Right lobe of liver (tissue), 6 donors: ENCODE data around the gene ZNF93. TPM values are rescaled to one million over a fixed set of nuclear protein-coding genes. Genes with fewer than 3 reads are reported as not detected.
"Not testable (repeated sequence)": the region's sequence is repeated elsewhere in the genome, so short reads cannot be mapped to it uniquely, and the experiment has no call there.

Experiments
- ATAC-seq, 4 donors: fragments of 200-7000 bp; cut with Tn5 transposase; one replicate each; pipeline ENCODE4 v1.9.1; 2020; ENCODE audit warnings: mild to moderate bottlenecking in 4 of 4, moderate library complexity in 4 of 4
- DNase-seq, 3 donors: peaks; one replicate each; pipeline ENCODE4 v3.0.0-alpha.2; 2020
- H3K27ac ChIP-seq, 3 donors: fragments of 200-600 bp; one replicate each; pipeline ENCODE4 v1.8.0; 2022
- H3K27me3 ChIP-seq, 2 donors: fragments of 200-600 bp; one replicate each; pipeline ENCODE4 v1.8.0; 2022
- H3K36me3 ChIP-seq, 4 donors: fragments of 200-600 bp; sonication (generic) in 1 of 4; one replicate each; pipeline versions ENCODE4 v1.5.1 to v1.8.0; 2017 to 2022; ENCODE audit warnings: control low read depth in 1 of 4
- H3K4me1 ChIP-seq, 4 donors: fragments of 200-600 bp; sonication (generic) in 1 of 4; one replicate each; pipeline versions ENCODE4 v1.5.1 to v1.8.0; 2017 to 2022; ENCODE audit warnings: control low read depth in 1 of 4
- H3K4me3 ChIP-seq, 3 donors: fragments of 200-600 bp; one replicate each; pipeline ENCODE4 v1.8.0; 2022
- H3K9me3 ChIP-seq, 4 donors: fragments of 200-600 bp; sonication (generic) in 1 of 4; one replicate each; pipeline versions ENCODE4 v1.5.1 to v1.8.0; 2017 to 2022; ENCODE audit warnings: control low read depth in 1 of 4
- POLR2A ChIP-seq: fragments of 450-650 bp; IDR thresholded peaks from one replicate; pipeline ENCODE4 v1.6.1; 2017; ENCODE audit warnings: antibody characterized with exemption, mild to moderate bottlenecking
- WGBS: methylation state at CpG from one replicate; pipeline ENCODE4 v1.1.6; 2018; ENCODE audit warnings: low coverage, low lambda C conversion rate; ENCODE audit not compliant: insufficient coverage; ENCODE audit errors: missing lambda C conversion rate; 5-methylcytosine and 5-hydroxymethylcytosine counted together
- intact Hi-C, 2 donors: fragments of 100-400 bp; cut with DNase I; formaldehyde crosslinking; loops; one replicate each; pipeline versions ENCODE4 v1.11.2 to v1.14.1; 2022
- total RNA-seq, 6 experiments: library from RNA; depleted of rRNA in 2 of 6; stranded (reverse); fragments of >200 nt in 2 of 6; fragmentation: NEBNext Ultra II Directional in 3 of 6; extraction: Animal tissue kit (Norgen Biotek cat#: 25700) in 3 of 6; gene quantifications; one replicate each; pipeline versions ENCODE4 v1.1.0 to v1.2.4, GENCODE V29; 2016 to 2023
- TF ChIP-seq, protein P1 (sequence below), 4 donors: fragments of 200-600 bp in 3 of 4; fragments of 450-650 bp in 1 of 4; IDR thresholded peaks; one replicate each; pipeline versions ENCODE4 v1.5.1 to v1.8.0; 2016 to 2022; ENCODE audit warnings: antibody characterized with exemption in 4 of 4, mild to moderate bottlenecking in 2 of 4
- donor health status: DM: no; HTN: yes; CAD: no.
- donor health status: DM: no; HTN: no; CAD: no.
- donor health status: DM: no; HTN: no; CAD: no.
- donor health status: DM: no; HTN: yes; CAD: no.
- donor health status: DM: no; HTN: yes; CAD: no.

ZNF93 gene
- total RNA-seq, 6 experiments from 2014 or later: 0.35 to 1.6 (median 0.81) TPM

DNA sequence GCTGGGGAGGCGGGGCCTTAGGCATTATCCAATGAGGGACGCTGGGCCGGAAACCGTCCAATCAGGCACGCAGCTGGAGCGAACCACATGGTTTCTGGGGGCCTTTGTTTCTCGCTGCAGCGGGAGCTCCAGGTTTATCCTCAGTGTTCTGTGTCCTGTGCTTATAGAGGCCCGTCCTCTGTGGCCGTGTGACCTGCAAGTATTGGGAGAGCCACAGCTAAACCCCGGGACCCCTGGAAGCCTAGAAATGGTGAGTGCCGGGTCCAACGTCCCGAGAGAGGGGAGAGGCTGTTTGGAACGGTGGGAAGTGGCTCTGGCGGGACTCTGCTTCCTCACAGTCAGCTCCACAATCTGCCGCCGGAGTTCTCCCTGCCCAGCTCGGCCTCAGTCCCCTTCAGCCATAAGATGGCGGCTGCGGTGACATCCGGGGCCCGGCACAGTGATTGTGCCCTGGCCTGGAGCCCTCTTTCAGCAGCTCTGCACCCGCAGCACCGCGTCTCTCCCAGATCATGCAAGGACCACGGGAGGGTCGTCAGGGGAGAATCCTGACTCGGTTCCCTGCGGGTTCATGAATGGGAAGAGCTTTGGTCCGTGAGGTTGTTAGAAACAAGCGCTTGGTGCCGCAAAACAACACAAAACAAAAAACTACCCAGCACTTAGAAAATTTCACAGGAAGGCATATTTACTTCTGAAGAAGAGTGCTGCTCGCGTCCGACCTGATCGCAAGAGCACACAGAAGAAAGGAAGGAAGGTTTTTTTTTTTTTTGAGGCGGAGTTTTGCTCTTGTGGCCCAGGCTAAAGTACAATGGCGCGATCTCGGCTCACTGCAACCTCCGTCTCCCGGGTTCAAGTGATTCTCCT, 34.8 kb upstream of the ZNF93 start, which contains the start of gene ZNF253:
ZNF253 (plus strand) TSS at position 133 of the 861 bp plus-strand sequence; CDS start at position 248, 115 bp downstream.
- peak; percentile 99 for ATAC-seq
- TF ChIP-seq POLR2A: peak; percentile 96
- TF ChIP-seq, protein P1, sequence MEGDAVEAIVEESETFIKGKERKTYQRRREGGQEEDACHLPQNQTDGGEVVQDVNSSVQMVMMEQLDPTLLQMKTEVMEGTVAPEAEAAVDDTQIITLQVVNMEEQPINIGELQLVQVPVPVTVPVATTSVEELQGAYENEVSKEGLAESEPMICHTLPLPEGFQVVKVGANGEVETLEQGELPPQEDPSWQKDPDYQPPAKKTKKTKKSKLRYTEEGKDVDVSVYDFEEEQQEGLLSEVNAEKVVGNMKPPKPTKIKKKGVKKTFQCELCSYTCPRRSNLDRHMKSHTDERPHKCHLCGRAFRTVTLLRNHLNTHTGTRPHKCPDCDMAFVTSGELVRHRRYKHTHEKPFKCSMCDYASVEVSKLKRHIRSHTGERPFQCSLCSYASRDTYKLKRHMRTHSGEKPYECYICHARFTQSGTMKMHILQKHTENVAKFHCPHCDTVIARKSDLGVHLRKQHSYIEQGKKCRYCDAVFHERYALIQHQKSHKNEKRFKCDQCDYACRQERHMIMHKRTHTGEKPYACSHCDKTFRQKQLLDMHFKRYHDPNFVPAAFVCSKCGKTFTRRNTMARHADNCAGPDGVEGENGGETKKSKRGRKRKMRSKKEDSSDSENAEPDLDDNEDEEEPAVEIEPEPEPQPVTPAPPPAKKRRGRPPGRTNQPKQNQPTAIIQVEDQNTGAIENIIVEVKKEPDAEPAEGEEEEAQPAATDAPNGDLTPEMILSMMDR (IDR thresholded peaks at IDR 0.05): no peak
- WGBS: 0% methylated on average over 27 of the region's 43 CpGs
- intact Hi-C loops: no loop called here
- Histone ChIP-seq H3K4me1 (peaks cover 0 to 12% (median 0%) of the 10 kb centered on the region in 4 donors), H3K27me3 (no peaks in the 10 kb centered on the region), H3K36me3 (no peaks in the 10 kb centered on the region), H3K4me3 (peak within 1 kb of the TSS; percentile 79 to 82 (median 81)), H3K9me3 (peaks cover 0 to 5% (median 0%) of the 10 kb centered on the region in 4 donors), H3K27ac (peak within 1 kb of the TSS; percentile 78 to 93 (median 89))
- DNase-seq: peak; percentile 96 to 97 (median 96)

DNA sequence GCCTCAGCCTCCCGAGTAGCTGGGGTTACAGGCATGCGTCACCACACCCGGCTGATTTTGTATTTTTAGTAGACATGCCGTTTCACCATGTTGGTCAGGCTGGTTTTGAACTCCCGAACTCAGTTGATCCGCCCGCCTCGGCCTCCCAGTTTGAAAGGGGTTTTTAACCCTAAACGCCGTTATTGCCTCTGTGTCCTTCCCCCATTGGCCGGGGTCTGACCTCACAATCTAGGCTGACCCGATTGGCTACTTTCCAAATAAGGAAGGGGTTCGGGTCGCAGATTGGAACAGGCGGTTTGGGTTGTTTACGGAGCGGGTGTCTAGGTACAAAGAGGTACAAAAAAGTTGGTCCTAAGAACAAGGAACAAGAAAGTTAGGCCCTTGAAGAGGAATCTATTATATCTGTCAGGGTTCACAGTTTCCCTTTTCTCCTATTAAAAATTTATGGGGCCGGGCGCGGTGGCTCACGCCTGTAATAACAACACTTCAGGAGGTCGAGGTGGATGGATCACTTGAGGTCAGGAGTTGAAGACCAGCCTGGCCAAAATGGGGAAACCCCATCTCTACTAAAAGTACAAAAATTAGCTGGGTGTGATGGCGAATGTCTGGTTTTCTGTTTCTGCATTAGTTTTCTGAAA, 34.0 kb upstream of the ZNF93 start:
- intact Hi-C loops: no loop called here
- Histone ChIP-seq H3K36me3 (no peaks in the 10 kb centered on the region), H3K4me1 (peaks cover 0 to 12% (median 0%) of the 10 kb centered on the region in 4 donors), H3K9me3 (peaks cover 0 to 5% (median 0%) of the 10 kb centered on the region in 4 donors), H3K27me3 (no peaks in the 10 kb centered on the region), H3K4me3 (peak overlapping the region; percentile 79 to 82 (median 81)), H3K27ac (peak overlapping the region; percentile 78 to 93 (median 89))
- ATAC-seq (no peak), DNase-seq (no peak)
- TF ChIP-seq POLR2A: no peak
- TF ChIP-seq, protein P1 (IDR thresholded peaks at IDR 0.05): no peak
- 8% methylated on average over 19 of the region's 23 CpGs for WGBS

DNA sequence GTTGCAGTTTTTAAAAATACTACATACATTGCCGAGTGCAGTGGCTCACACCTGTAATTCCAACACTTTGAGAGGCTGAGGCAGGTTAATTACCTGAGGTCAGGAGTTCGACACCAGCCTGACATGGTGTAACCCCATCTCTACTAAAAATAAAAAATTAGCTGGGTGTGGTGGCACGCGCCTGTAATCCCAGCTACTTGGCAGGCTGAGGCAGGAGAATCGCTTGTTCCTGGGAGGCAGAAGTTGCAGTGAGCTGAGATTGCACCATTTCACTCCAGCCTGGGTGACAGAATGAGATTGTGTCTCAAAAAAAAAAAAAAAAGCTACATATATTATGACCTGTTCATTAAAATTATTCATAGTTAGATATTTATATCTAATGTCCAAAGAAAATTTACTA, 30.7 kb upstream of the ZNF93 start:
- ATAC-seq, intact Hi-C loops, H3K4me3 ChIP-seq, H3K36me3 ChIP-seq, DNase-seq, H3K4me1 ChIP-seq, H3K27me3 ChIP-seq, H3K27ac ChIP-seq: not testable (repeated sequence)
- 80% methylated on average over 5 of the region's 5 CpGs for WGBS
- H3K9me3 ChIP-seq: peaks cover 0 to 11% (median 7%) of the 10 kb centered on the region in 4 donors

DNA sequence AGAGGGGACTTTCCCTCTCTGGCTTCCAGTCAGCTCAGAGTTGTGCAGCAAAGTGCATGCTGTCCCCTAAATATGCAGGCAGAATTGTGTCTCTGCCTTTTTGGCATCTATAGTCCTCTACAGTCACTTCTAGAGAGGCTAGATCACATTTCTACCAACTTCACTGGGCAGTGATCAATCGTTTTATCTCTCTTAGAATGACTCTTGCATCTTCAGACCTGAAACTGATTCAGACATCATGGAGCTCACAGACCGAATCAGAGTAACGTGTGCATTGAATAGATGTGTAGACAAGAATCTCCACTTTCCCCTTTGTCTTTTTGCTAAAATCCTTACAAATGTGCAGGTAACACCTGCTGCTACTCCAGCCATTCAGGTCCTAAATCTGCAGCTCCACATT, 28.8 kb upstream of the ZNF93 start:
- H3K27ac ChIP-seq: no peak overlapping the region
- TF ChIP-seq, protein P1 (IDR thresholded peaks at IDR 0.05): no peak
- no peak for TF ChIP-seq POLR2A
- H3K9me3 ChIP-seq: peaks cover 0 to 14% (median 7%) of the 10 kb centered on the region in 4 donors
- DNase-seq: no peak
- no peak for ATAC-seq
- intact Hi-C loops: no loop called here
- WGBS: 66% methylated on average over 3 of the region's 3 CpGs
- peaks cover 0 to 8% (median 0%) of the 10 kb centered on the region in 4 donors for H3K4me1 ChIP-seq
- H3K4me3 ChIP-seq: no peak overlapping the region
- H3K27me3 ChIP-seq: no peaks in the 10 kb centered on the region
- peaks cover 0 to 4% (median 0%) of the 10 kb centered on the region in 4 donors for H3K36me3 ChIP-seq

DNA sequence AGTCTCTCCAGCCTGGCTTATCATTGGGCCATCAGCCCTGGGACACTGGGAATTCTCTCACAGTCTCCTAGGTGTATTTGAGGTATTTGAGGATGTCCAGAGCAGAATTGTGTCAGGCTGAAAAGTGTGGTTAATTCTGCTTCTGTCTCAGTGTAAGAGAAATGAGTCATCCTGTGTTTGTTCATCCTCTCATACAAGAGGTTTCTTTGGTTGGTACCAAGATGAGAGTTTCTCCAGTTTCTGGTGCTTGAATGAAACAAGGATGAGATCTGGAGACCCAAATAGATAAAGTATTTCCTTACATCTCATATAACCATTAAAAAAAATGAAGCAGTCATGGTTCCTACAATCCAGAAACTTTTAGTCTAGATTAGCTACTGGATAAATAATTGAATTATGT, 27.4 kb upstream of the ZNF93 start:
- DNase-seq (no peak), ATAC-seq (no peak)
- Histone ChIP-seq H3K4me1 (no peaks in the 10 kb centered on the region), H3K27ac (no peak overlapping the region), H3K9me3 (peaks cover 0 to 18% (median 9%) of the 10 kb centered on the region in 4 donors), H3K36me3 (peaks cover 0 to 4% (median 0%) of the 10 kb centered on the region in 4 donors), H3K4me3 (no peak overlapping the region), H3K27me3 (no peaks in the 10 kb centered on the region)
- intact Hi-C loops: no loop called here
- TF ChIP-seq POLR2A: no peak
- TF ChIP-seq, protein P1 (IDR thresholded peaks at IDR 0.05): no peak
